Mucosa of stomach (tissue), 1 donor: ENCODE data around the gene CTNNB1.

Experiments
- H3K27me3 ChIP-seq: one replicate; pipeline ENCODE4 v1.7.0; 2013; ENCODE audit warnings: mild to moderate bottlenecking, low read length; ENCODE audit not compliant: control insufficient read depth, insufficient read depth
- H3K36me3 ChIP-seq: one replicate; pipeline ENCODE4 v1.7.0; 2013; ENCODE audit warnings: low read length; ENCODE audit not compliant: control insufficient read depth, insufficient read depth
- H3K4me1 ChIP-seq: one replicate; pipeline ENCODE4 v1.7.0; 2013; ENCODE audit warnings: mild to moderate bottlenecking, low read length; ENCODE audit not compliant: control insufficient read depth, insufficient read depth
- H3K4me3 ChIP-seq: one replicate; pipeline ENCODE4 v1.7.0; 2013; ENCODE audit warnings: low read length
- H3K9ac ChIP-seq: one replicate; pipeline ENCODE4 v1.7.0; 2013; ENCODE audit warnings: mild to moderate bottlenecking, low read length, moderate library complexity
- H3K9me3 ChIP-seq: one replicate; pipeline ENCODE4 v1.7.0; 2013; ENCODE audit warnings: mild to moderate bottlenecking, low read length, moderate library complexity; ENCODE audit not compliant: control insufficient read depth
- donor health status: Pancreatic carcinoma.

CTNNB1 gene

GRCh38 chr3:41208507-41209220, 9.4 kb downstream of the CTNNB1 start:
- no peaks in the 10 kb centered on the region for H3K9me3 ChIP-seq
- H3K27me3 ChIP-seq, result no peaks in the 10 kb centered on the region
- no peak overlapping the region for H3K4me3 ChIP-seq
- H3K36me3 ChIP-seq, result no peaks in the 10 kb centered on the region
- no peak overlapping the region for H3K9ac ChIP-seq
- H3K4me1 ChIP-seq, result peaks cover 7% of the 10 kb centered on the region

- Histone ChIP-seq H3K9me3 (no peaks in the 10 kb centered on the region), H3K4me3 (no peak overlapping the region), H3K9ac (no peak overlapping the region), H3K27me3 (no peaks in the 10 kb centered on the region), H3K4me1 (peaks cover 3% of the 10 kb centered on the region), H3K36me3 (no peaks in the 10 kb centered on the region)
Observed at GRCh38 chr3:41209646-41210045, 10.3 kb downstream of the CTNNB1 start.

- Histone ChIP-seq H3K4me3 (no peak overlapping the region), H3K9me3 (no peaks in the 10 kb centered on the region), H3K9ac (no peak overlapping the region), H3K27me3 (no peaks in the 10 kb centered on the region), H3K36me3 (no peaks in the 10 kb centered on the region), H3K4me1 (peaks cover 8% of the 10 kb centered on the region)
Observed at GRCh38 chr3:41210966-41211365, 11.7 kb downstream of the CTNNB1 start.

GRCh38 chr3:41212088-41212487, 12.8 kb downstream of the CTNNB1 start:
- H3K4me3 ChIP-seq, result no peak overlapping the region
- no peaks in the 10 kb centered on the region for H3K9me3 ChIP-seq
- no peaks in the 10 kb centered on the region for H3K27me3 ChIP-seq
- H3K4me1 ChIP-seq, result peaks cover 10% of the 10 kb centered on the region
- no peak overlapping the region for H3K9ac ChIP-seq
- H3K36me3 ChIP-seq, result no peaks in the 10 kb centered on the region

GRCh38 chr3:41213588-41213987, 14.3 kb downstream of the CTNNB1 start:
- Histone ChIP-seq H3K36me3 (no peaks in the 10 kb centered on the region), H3K4me3 (no peak overlapping the region), H3K4me1 (peaks cover 16% of the 10 kb centered on the region), H3K9me3 (no peaks in the 10 kb centered on the region), H3K9ac (no peak overlapping the region), H3K27me3 (no peaks in the 10 kb centered on the region)

GRCh38 chr3:41216422-41216821, 17.1 kb downstream of the CTNNB1 start:
- H3K27me3 ChIP-seq, result no peaks in the 10 kb centered on the region
- no peaks in the 10 kb centered on the region for H3K9me3 ChIP-seq
- no peak overlapping the region for H3K9ac ChIP-seq
- no peaks in the 10 kb centered on the region for H3K36me3 ChIP-seq
- H3K4me1 ChIP-seq, result peaks cover 21% of the 10 kb centered on the region
- H3K4me3 ChIP-seq, result no peak overlapping the region

GRCh38 chr3:41216993-41217392, 17.7 kb downstream of the CTNNB1 start:
- Histone ChIP-seq H3K9ac (no peak overlapping the region), H3K27me3 (no peaks in the 10 kb centered on the region), H3K9me3 (no peaks in the 10 kb centered on the region), H3K4me1 (peaks cover 25% of the 10 kb centered on the region), H3K4me3 (no peak overlapping the region), H3K36me3 (no peaks in the 10 kb centered on the region)

- H3K9me3 ChIP-seq, result no peaks in the 10 kb centered on the region
- H3K36me3 ChIP-seq, result no peaks in the 10 kb centered on the region
- H3K27me3 ChIP-seq, result no peaks in the 10 kb centered on the region
- no peak overlapping the region for H3K9ac ChIP-seq
- H3K4me3 ChIP-seq, result no peak overlapping the region
- peaks cover 31% of the 10 kb centered on the region for H3K4me1 ChIP-seq
Observed at GRCh38 chr3:41219424-41219823, 20.1 kb downstream of the CTNNB1 start.

GRCh38 chr3:41220906-41221677, 21.8 kb downstream of the CTNNB1 start:
- Histone ChIP-seq H3K9ac (no peak overlapping the region), H3K4me1 (peaks cover 25% of the 10 kb centered on the region)

GRCh38 chr3:41222012-41222411, 22.7 kb downstream of the CTNNB1 start:
- H3K9ac ChIP-seq, result no peak overlapping the region
- H3K27me3 ChIP-seq, result no peaks in the 10 kb centered on the region
- H3K4me1 ChIP-seq, result peaks cover 24% of the 10 kb centered on the region
- H3K36me3 ChIP-seq, result peaks cover 12% of the 10 kb centered on the region
- H3K9me3 ChIP-seq, result no peaks in the 10 kb centered on the region
- no peak overlapping the region for H3K4me3 ChIP-seq

More at GRCh38 chr3:41220906-41221677, 21.8 kb downstream of the CTNNB1 start:
- no peaks in the 10 kb centered on the region for H3K27me3 ChIP-seq
- H3K36me3 ChIP-seq, result peaks cover 12% of the 10 kb centered on the region
- no peaks in the 10 kb centered on the region for H3K9me3 ChIP-seq
- H3K4me3 ChIP-seq, result no peak overlapping the region

GRCh38 chr3:41222501-41222900, 23.2 kb downstream of the CTNNB1 start:
- Histone ChIP-seq H3K9ac (no peak overlapping the region), H3K4me1 (peaks cover 19% of the 10 kb centered on the region), H3K27me3 (no peaks in the 10 kb centered on the region), H3K9me3 (no peaks in the 10 kb centered on the region), H3K4me3 (no peak overlapping the region), H3K36me3 (peaks cover 12% of the 10 kb centered on the region)

GRCh38 chr3:41223078-41223477, 23.8 kb downstream of the CTNNB1 start:
- no peak overlapping the region for H3K4me3 ChIP-seq
- H3K9me3 ChIP-seq, result no peaks in the 10 kb centered on the region
- H3K27me3 ChIP-seq, result no peaks in the 10 kb centered on the region
- H3K4me1 ChIP-seq, result peaks cover 16% of the 10 kb centered on the region
- peaks cover 12% of the 10 kb centered on the region for H3K36me3 ChIP-seq
- H3K9ac ChIP-seq, result no peak overlapping the region
